DMS114 treated with DMSO at 0.1 percent for 48 hours (cell line): ENCODE measurements around the gene AKAP6.

Experiments
- DNase-seq: peaks from one replicate; lab custom pipeline; 2025; ENCODE audit not compliant: unreplicated experiment; lab: John Stamatoyannopoulos, UW

The AKAP6 gene

DNA sequence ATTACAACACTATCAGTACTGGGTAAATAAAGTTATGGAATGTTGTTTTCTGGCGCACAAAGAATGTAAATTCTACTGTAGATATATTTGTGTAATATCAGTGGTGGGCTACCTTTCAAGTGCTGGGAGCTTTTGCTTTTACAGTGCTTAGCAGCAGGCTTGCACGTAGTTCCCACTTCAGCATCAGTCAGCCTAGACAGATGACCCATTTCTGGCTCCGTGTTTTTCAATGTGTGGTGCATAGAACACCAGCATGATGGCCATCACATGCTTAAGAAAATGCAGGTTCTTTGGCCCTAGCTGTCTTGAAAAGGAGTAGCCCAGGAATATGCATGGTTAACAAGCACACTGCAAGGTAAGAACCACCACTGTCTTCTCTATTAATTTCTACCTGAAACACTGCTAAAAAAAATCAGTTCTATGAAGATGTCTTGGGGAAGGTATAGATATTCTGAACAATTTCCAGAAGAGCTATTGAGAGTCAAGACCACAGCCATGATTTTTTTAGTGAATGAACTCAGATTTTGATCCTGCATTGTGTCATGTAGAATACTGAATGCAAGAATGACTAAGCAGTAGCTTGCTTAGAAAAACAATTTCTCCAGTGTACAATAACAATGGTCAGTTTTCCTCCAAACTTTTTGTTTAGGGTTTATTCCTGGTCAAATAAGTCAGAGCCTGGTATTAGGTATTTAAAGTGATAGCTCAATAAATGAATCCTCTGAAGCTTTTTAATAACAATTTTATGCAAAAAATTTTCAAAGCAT is 195.7 kb downstream of the AKAP6 start:
- no peak for DNase-seq

- no peak for DNase-seq
Measured at GRCh38 chr14:32525591-32525990, 196.5 kb downstream of the AKAP6 start.

DNA sequence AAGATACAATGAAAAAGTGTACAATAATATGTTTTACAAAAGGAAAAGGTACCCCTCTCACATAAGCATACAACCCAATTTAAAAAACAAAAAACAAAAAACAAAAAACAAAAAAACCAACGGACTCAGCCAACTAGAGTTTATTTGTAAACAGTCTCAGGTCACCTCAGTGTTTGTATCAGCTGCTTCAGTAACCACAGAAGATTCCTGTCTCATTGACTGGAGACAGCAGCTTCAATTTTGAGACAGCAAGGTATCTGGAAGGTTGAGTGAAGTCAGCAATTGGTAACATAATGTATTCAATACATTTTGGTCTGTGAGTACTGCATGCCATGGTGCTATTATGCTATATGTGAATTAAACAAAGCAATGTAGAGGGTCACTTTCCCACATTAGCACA is 201.7 kb downstream of the AKAP6 start:
- no peak for DNase-seq

DNA sequence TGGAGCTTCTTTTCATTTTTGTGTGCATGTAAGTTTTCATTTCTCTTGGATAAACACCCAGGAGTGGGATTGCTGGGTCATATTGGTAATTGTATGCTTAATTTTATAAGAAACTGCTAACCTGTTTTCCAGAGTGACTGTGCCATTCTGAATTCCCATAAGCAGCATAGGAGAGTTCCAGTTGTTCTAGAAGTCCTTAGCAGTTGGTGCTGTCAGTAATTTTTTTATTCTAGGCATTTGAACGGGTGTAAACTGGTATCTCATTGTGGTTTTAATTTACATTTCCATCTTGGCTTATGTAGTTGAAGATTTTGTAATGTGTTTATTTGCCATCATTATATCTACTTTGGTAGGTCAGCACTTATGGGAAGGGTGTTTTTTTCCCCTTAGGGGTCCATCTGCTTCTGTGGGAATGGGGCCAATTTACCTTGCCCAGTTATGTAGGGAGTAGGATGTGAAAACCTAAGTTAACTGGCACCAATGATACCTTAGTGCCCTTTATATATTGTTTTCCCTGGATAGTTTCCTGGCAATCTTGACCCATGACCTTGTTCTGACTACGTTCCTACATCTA is 202.9 kb downstream of the AKAP6 start:
- no peak for DNase-seq

GRCh38 chr14:32534145-32534544 is 205.0 kb downstream of the AKAP6 start:
- no peak for DNase-seq

- DNase-seq = no peak
Measured at GRCh38 chr14:32536175-32536574, 207.1 kb downstream of the AKAP6 start.

GRCh38 chr14:32537166-32537565 is 208.1 kb downstream of the AKAP6 start:
- DNase-seq = no peak

- no peak for DNase-seq
Measured at GRCh38 chr14:32542507-32542906, 213.4 kb downstream of the AKAP6 start.

DNA sequence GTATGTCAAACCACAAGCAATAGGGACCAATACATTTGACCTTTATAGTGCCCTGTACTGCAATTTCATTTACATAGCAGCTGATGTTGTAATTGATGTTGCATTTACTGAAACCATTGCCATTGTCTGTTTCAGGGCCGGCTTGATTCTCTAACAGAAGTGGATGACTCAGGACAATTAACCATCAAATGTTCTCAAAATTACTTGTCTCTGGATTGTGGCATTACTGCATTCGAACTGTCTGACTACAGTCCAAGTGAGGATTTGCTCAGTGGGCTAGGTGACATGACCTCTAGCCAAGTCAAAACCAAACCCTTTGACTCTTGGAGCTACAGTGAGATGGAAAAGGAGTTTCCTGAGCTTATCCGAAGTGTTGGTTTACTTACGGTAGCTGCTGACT is 216.0 kb downstream of the AKAP6 start:
- DNase-seq = no peak

- DNase-seq = no peak
Measured at GRCh38 chr14:32545506-32546210, 216.6 kb downstream of the AKAP6 start.

- no peak for DNase-seq
Measured at GRCh38 chr14:32546246-32546645, 217.1 kb downstream of the AKAP6 start.

- DNase-seq = no peak
Measured at GRCh38 chr14:32552766-32553165, 223.7 kb downstream of the AKAP6 start.

GRCh38 chr14:32559048-32559447 is 229.9 kb downstream of the AKAP6 start:
- DNase-seq = no peak

- no peak for DNase-seq
Measured at GRCh38 chr14:32559590-32559989, 230.5 kb downstream of the AKAP6 start.

- peak; percentile 44 for DNase-seq
Measured at GRCh38 chr14:32560209-32560857, 231.2 kb downstream of the AKAP6 start.

DNA sequence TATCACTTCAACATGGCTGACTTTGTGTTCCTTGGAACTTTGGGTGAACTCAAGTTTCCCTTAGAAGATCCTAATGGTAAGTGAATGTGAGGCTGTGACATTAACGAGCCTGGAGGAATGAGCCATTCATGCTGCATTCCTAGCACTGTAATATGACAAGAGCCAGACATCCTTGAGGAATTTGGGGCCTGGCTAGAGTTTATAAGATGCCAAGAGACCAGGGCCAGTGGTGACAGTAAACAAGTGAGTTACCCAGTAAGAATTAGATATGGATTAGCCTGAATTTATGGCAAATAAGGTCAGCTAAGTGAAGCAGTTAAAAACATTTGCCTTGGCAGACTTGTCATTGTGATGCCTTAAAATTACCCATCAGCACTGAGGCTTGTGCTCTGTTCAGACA is 232.4 kb downstream of the AKAP6 start:
- DNase-seq = peak; percentile 0

GRCh38 chr14:32564596-32564995 is 235.5 kb downstream of the AKAP6 start:
- no peak for DNase-seq

GRCh38 chr14:32565256-32565655 is 236.2 kb downstream of the AKAP6 start:
- no peak for DNase-seq

- DNase-seq = no peak
Measured at GRCh38 chr14:32567543-32568384, 238.7 kb downstream of the AKAP6 start.

DNA sequence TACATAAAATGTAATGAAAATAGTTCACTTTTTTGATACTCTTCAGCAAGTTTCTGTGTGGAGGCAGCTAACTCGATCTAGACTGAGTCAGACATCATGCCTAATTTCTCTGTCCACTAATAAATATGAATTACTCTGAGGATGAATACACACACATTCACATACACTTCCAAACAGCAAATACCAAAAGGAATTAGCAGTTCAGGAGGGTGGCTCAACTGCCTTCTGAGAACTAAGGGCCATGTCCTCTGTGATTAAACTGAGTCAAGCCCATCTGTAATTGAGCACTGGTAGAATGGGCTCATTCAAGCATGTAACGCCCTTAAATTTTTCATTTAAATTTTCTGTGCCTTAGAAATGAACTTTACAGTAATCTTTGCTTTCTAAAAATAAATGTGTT is 242.5 kb downstream of the AKAP6 start:
- no peak for DNase-seq
